ENCODE results near the gene RASSF7. TPM values are rescaled to one million over a fixed set of nuclear protein-coding genes. Genes with fewer than 3 reads are reported as not detected.
"Not testable (repeated sequence)": the region's sequence is repeated elsewhere in the genome, so short reads cannot be mapped to it uniquely, and the experiment has no call there.

RASSF7 gene
- total RNA-seq, 2 donors from 2014 or later: 49.5 to 134 TPM

- no peak for DNase-seq
- Histone ChIP-seq H3K4me3 (no peak overlapping the region), H3K4me1 (peaks cover 31% of the 10 kb centered on the region), H3K36me3 (replicated peaks in 1 of 2; ENCODE audit: insufficient read depth in 1 of 2, low read depth in 2 of 2) (no peaks in the 10 kb centered on the region), H3K27me3 (no peaks in the 10 kb centered on the region), H3K9me3 (no peaks in the 10 kb centered on the region), H3K27ac (no peak overlapping the region)
- no peak for ATAC-seq
- intact Hi-C loops (cut with DNase I): no loop called here
- TF ChIP-seq POLR2A (IDR thresholded peaks at IDR 0.05): no peak
- TF ChIP-seq, protein P1, sequence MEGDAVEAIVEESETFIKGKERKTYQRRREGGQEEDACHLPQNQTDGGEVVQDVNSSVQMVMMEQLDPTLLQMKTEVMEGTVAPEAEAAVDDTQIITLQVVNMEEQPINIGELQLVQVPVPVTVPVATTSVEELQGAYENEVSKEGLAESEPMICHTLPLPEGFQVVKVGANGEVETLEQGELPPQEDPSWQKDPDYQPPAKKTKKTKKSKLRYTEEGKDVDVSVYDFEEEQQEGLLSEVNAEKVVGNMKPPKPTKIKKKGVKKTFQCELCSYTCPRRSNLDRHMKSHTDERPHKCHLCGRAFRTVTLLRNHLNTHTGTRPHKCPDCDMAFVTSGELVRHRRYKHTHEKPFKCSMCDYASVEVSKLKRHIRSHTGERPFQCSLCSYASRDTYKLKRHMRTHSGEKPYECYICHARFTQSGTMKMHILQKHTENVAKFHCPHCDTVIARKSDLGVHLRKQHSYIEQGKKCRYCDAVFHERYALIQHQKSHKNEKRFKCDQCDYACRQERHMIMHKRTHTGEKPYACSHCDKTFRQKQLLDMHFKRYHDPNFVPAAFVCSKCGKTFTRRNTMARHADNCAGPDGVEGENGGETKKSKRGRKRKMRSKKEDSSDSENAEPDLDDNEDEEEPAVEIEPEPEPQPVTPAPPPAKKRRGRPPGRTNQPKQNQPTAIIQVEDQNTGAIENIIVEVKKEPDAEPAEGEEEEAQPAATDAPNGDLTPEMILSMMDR (IDR thresholded peaks at IDR 0.05): no peak
- WGBS, 2 donors: 74 to 80% methylated on average over 1 to 8 of the region's 8 CpGs
Observed at GRCh38 chr11:571802-572185, 11.0 kb downstream of the RASSF7 start.

- no peaks in the 10 kb centered on the region for H3K27me3 ChIP-seq
- H3K4me3 ChIP-seq: no peak overlapping the region
- TF ChIP-seq, protein P1 (IDR thresholded peaks at IDR 0.05): no peak
- TF ChIP-seq POLR2A (IDR thresholded peaks at IDR 0.05): no peak
- no peak for DNase-seq
- H3K4me1 ChIP-seq: peaks cover 37% of the 10 kb centered on the region
- no peak for ATAC-seq
- 76 to 88% methylated on average over 4 to 16 of the region's 16 CpGs for WGBS, 2 donors
- no peaks in the 10 kb centered on the region for H3K9me3 ChIP-seq
- no peaks in the 10 kb centered on the region for H3K36me3 ChIP-seq (replicated peaks in 1 of 2; ENCODE audit: insufficient read depth in 1 of 2, low read depth in 2 of 2)
- intact Hi-C loops (cut with DNase I): no loop called here
- H3K27ac ChIP-seq: no peak overlapping the region
Observed at GRCh38 chr11:573146-573759, 12.5 kb downstream of the RASSF7 start.

DNA sequence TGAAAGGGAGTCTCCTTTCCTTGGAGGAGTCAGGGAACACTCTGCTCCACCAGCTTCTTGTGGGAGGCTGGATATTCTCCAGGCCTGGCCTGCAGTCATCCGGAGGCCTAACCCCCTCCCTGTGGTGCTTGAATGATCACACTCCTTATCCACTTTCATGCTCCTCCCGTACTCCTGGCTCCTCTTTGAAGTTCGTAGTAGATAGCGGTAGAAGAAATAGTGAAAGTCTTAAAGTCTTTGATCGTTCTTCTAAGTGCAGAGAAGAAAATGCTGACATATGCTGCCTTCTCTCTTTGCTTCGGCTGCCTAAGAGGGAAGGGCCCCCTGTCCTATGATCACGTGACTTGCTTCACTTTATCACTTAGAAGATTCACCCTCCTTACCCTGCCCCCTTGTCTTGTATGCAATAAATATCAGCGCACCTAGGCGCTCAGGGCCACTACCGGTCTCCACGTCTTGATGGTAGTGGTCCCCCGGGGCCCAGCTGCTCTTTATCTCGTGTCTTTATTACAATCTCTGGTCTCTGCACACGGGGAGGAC, 13.3 kb downstream of the RASSF7 start:
- H3K36me3 ChIP-seq (replicated peaks in 1 of 2; ENCODE audit: insufficient read depth in 1 of 2, low read depth in 2 of 2); H3K9me3 ChIP-seq; DNase-seq; ATAC-seq; intact Hi-C loops (cut with DNase I); H3K27me3 ChIP-seq; H3K27ac ChIP-seq; H3K4me3 ChIP-seq: not testable (repeated sequence)
- 65 to 74% methylated on average over 13 to 14 of the region's 14 CpGs for WGBS, 2 donors
- H3K4me1 ChIP-seq: peaks cover 42% of the 10 kb centered on the region

DNA sequence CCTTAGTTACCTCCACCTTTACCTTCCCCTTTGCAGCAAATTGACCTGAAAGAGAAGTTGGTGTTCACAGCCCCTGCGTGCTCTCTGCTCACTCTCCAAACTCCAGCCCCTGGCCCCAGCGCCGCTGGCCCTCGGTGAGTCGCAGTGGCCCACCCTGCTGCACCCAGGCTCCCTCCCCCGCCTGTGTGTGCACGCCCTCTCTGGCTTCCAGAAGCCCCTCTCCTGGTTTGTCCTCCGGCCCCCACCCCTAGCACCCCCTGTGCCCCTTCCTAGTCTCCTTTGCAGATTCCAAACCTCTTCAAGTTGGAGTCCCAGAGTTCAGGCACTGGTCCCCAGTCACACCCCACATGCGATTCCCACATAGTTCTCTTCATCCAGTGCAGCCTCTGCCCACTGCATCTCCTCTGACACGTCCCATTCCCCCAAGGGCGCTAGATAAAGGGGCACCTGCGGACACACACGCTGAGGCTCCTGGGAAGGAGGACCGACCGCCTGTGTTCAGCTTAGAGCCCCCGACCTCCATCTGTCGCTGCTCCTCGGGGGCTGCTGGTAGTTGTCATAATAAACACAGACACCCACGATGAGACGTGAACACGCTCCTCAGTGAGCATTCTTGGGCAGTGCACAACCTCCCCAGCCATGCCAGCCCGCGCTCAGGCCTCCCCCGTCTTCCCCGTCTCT, 14.0 kb downstream of the RASSF7 start:
- Histone ChIP-seq H3K36me3 (replicated peaks in 1 of 2; ENCODE audit: insufficient read depth in 1 of 2, low read depth in 2 of 2) (no peaks in the 10 kb centered on the region), H3K27ac (peak overlapping the region in 3 of 4 donors; percentile 15 to 69 (median 66)), H3K4me1 (peaks cover 43% of the 10 kb centered on the region), H3K4me3 (no peak overlapping the region), H3K9me3 (no peaks in the 10 kb centered on the region), H3K27me3 (no peaks in the 10 kb centered on the region)
- intact Hi-C loops (cut with DNase I): no loop called here
- TF ChIP-seq, protein P1 (IDR thresholded peaks at IDR 0.05): no peak
- TF ChIP-seq POLR2A (IDR thresholded peaks at IDR 0.05): no peak
- ATAC-seq: no peak
- 24 to 38% methylated on average over 22 of the region's 25 CpGs for WGBS, 2 donors
- no peak for DNase-seq

DNA sequence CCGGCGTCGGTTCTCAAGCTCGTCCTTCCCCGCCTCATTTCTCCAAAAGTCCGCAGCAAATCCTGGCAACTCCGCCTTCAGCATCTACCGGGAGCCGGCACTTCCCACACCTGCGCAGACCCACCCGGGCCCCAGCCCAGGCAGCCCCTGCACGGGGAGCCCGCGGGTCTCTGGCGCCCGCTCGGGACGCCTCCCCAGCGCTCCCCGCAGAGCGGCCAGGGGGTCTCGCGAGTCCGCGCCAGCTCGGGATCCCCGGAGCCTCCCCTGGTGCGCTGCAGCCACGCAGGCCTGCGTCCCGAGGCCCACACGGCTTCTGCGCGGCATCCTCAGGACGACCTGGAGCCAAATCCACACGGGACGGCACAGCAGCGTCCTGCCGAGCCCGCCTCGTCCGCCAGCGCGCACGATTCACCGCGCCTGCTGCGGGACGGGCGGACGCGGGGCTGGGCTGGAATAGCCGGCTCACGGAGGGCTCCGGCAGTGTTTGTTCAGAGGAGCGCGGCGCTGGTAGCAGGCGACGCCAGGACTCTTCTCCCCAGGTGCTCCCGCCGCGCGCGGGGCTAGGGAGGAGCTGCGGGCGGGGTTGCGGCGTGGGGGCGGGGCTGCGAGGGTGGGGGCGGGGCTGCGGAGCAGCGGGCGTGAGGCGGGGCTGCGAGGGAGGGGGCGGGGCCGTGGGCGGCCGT, 14.7 kb downstream of the RASSF7 start:
- H3K4me3 ChIP-seq: peak overlapping the region; percentile 23 to 62
- TF ChIP-seq POLR2A (IDR thresholded peaks at IDR 0.05): no peak
- TF ChIP-seq, protein P1 (IDR thresholded peaks at IDR 0.05): peak in 2 of 7 experiments; percentile 3 to 14
- peak overlapping the region; percentile 15 to 75 (median 68) for H3K27ac ChIP-seq
- no peaks in the 10 kb centered on the region for H3K27me3 ChIP-seq
- ATAC-seq (peak; percentile 59), DNase-seq (peak in 1 of 4 donors; percentile 66)
- H3K36me3 ChIP-seq (replicated peaks in 1 of 2; ENCODE audit: insufficient read depth in 1 of 2, low read depth in 2 of 2): no peaks in the 10 kb centered on the region
- peaks cover 50% of the 10 kb centered on the region for H3K4me1 ChIP-seq
- 1 to 3% methylated on average over 10 to 47 of the region's 81 CpGs for WGBS, 2 donors
- intact Hi-C loops (cut with DNase I): no loop called here
- no peaks in the 10 kb centered on the region for H3K9me3 ChIP-seq
